HTR-8/SVneo (cell line): ENCODE data around the gene PCBP3.

Source experiments
- DNase-seq: peaks from one replicate; pipeline ENCODE4 v3.0.0; 2011; ENCODE audit warnings: low spot score, mixed read lengths; ENCODE audit not compliant: insufficient read length
- FAIRE-seq: peaks from 2 replicates; lab custom pipeline; 2011; peaks lifted over from hg19 to GRCh38; lab: Jason Lieb, UNC

Gene PCBP3

DNA sequence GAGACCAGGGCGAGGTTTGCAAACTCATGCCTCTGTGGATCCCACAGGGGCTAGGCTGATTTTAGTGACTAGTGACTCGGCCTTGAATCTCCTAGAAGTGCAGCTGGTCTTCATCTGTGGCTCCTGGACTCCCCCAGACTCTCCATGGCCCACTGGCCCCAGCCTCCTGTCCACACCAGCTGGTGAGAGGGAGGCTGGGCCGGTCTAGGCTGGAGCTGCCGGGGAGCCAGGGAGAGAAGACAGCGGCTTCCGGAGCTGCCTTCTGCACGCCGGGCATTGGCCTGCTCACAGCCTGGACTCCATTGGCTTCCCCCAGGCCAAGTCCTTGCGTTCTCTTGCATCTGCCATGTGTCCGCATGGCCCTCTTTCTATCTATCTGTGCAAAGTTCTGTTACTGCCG lies 285.9 kb downstream of the PCBP3 start:
- FAIRE-seq (no peak), DNase-seq (no peak)

DNA sequence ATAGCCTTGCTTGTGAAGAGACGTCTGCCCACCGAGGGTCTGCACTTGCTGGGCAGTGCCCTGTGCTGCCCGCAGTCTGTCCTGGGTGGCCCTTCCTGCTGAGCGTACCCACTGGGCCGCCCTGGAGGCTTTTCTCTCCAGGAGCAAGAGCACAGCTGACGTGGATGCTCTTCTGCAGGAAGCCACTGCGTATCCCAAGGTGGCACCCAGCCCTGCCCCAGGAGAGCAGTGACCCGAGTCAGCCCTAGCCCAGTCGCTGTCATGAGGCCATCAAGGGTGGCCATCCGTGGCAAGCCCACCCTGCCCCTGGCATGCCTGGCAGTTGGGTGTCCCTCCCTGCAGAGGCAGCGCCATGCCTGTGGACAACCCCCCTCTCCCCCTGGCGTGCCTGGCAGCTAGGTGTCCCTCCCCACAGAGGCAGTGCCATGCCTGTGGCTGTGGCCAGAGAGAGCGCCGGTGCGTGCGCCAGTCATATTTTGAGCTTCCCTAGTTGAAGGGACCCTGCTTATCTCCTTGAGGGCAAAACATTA lies 286.8 kb downstream of the PCBP3 start:
- DNase-seq (no peak), FAIRE-seq (no peak)

DNA sequence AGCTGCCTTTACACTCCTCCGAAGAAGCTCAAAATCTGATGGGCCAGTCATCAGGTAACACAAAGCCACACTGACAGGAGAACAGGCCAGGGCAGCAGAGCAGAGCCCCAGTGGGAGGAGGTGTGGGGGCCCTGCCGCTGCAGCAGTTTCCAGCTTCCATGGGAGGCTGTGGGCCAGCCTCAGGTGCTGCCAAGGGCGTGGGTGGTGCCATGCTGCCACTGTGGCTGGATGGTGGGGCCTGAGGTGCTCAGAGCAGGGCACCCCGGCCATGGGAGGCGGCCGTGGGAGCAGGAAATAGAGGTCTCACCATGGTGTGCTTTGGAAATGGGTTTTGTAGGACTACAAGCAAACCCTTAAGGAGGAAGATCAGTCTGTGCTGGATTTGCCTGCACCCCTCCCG lies 287.3 kb downstream of the PCBP3 start:
- no peak for DNase-seq

DNA sequence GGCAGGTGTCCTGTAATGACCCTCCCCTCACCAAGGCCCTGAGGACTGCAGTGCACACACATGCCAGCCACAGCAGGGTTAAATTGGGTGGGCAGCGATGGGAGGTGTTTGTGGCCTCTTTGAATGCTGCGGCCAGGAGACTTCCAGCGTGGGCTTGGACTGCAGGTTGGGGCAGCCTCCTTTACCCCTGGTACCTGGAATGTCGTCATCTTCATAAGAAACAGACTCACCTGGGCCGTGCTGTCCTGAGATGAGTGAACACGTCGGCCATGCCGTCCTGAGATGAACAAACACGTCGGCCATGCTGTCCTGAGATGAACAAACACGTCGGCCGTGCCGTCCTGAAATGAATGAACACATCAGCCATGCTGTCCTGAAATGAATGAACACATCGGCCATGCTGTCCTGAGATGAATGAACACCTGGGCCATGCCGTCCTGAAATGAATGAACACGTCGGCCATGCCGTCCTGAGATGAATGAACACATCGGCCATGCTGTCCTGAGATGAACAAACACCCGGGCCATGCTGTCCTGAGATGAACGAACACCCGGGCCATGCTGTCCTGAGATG lies 288.0 kb downstream of the PCBP3 start:
- FAIRE-seq (no peak), DNase-seq (no peak)

More for the DNA sequence above, 287.3 kb downstream of the PCBP3 start:
- no peak for FAIRE-seq

DNA sequence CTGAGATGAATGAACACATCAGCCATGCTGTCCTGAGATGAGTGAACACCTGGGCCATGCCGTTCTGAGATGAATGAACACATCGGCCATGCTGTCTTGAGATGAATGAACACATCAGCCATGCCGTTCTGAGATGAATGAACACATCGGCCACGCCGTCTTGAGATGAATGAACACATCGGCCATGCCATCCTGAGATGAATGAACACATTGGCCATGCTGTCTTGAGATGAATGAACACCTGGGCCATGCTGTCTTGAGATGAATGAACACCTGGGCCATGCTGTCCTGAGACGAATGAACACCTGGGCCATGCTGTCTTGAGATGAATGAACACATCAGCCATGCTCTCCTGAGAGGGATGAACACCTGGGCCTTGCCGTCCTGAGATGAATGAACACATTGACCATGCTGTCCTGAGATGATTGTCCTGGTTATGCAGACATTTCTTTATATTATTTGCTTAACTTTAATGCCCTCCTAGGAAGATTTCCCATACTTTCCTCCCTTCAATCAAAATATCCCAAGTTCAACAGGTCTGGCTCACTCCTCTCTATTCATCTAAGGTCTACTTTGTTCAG lies 289.5 kb downstream of the PCBP3 start:
- FAIRE-seq: no peak

DNA sequence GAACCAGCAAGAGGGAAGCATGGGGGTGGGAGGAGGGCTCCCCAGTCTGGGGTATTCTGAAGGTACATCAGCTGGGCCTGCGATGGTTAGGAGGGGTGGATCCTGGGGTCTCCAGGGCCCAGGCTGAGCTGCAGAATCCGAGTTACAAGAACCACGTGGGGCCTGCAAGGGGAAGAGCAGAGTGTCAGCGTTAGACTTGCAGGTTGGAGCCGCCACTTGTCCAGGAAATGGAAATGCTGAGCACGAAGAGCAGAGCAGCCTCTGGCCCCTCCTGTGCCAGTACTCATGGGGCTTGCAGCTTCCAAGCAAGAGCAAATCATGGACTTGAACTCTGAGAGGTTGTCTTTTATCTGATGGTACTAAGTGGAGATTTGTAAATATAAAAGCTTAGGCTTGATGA lies 290.6 kb downstream of the PCBP3 start:
- FAIRE-seq: no peak
- no peak for DNase-seq

More for the DNA sequence above, 289.5 kb downstream of the PCBP3 start:
- DNase-seq: no peak

DNA sequence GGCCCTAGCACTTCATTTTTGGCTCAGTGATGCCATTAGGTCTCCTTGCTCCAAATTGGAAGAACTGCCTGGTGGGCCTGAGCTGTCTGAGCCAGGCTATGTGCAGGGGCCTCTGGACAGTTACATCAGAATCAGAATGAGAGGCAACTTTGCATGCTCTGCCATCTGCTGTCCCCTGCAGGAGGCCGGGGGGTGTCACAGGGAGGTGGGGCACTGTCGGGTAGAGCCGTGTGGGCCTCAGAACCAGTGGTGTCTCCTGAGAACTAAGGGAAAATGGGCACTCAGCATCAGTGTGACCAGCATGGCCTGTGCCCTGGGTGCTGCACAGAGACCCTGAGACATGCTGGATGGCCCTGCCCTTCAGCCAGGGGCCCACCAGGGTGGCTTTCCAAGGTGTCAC lies 291.0 kb downstream of the PCBP3 start:
- DNase-seq (no peak), FAIRE-seq (no peak)

DNA sequence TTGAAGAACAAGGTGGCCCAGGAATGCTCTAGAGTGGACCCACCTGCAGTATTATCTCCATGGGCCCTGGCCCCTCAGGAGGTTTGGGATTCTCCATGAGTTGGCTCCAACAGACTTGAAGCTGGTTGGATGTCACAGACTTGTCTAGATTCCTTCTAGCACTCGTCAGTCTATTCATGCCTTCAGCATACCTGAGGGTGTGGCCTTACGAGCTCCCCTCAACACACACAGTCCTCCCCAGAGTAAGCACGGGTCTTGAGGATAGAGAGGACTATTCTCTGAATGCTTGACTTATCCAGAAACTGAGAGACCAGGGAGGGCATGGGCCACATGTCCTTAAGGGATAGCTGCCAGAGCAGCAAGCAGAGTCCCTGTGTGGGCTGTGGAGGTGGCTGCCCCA lies 292.1 kb downstream of the PCBP3 start:
- DNase-seq (no peak), FAIRE-seq (peak; percentile 26)

DNA sequence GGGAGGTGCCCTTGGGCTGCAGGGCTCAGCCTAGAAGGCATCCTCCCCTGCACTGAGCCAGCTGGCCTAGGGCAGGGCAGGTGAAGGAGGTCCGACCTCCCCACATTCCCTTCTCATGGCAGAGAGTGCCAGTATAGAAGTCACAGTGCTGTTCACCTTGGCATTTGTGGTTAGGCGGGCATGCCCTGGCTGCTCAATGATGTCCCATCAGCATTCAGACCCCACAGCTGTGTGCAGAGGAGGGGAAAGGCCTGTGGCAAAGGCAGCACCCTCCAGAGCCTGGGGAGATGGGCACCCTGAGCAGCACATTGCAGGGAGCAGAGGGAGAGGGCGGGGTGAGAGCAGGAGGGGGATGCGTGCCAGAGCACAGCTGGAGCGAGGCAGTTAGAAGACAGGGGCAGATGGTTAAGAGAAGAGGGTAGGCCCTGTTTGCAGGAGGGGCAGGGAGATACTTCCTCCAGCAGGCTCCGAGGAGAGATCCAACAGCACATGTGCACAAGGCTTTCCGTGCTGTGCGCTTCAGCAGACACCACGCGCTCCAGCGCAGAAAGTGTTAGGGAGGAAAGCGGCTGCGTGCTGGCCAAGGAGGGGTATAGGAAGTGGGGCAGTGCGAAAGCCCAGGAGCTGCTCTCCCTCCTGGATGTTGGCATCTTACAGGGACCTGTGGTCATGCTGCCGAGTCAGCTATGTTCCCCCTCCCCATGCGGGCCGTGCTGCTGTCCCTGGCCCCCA lies 294.4 kb downstream of the PCBP3 start:
- FAIRE-seq (no peak), DNase-seq (no peak)

DNA sequence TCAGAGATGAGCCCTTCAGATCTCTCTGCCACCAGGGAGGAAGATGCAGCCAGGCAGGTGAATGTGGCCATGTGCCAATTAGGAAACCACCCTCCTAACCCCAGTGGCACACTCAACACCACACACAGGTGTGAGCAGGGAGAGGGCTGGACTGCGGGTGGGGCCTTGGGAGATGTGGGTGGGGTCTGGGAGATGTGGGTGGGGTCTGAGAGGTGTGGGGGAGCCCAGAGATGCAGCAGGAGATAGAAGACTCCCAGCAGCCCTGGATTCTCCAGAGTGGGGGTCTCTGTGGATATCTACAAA lies 294.9 kb downstream of the PCBP3 start:
- no peak for DNase-seq
- FAIRE-seq: no peak

DNA sequence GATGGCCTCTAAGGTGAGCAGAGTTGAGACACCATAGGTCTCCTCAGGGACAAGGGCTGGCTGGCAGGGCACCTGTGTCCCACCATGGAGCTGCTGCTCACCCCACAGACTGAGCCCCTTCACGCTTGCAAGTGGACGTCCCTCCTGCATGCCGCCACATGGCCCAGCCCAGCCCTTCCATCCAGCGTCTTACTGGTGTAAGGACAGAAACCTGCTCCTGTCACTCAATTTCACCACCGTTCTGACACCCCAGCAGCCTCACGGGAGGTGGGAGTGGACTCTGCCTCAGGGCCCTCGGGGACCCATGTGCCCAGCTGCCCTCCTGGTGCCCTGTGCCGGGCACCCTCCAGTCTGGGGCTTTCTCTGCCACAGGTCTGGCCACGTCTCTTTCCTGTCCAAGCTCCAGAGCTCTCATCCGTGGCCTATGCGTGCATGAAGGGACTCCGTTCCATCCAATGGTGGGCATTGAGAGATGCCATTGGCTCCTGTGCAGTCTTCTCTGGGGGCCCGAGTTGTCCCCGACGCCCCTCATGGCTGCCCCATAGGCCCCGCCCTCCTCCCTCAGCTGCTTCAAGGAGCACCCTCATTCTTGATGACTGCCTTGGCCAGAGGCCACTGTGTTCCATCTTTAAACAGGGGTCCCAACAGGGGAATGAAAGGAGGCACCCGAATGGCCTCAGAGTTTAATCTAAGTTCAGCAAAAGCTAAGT lies 295.4 kb downstream of the PCBP3 start:
- DNase-seq (no peak), FAIRE-seq (no peak)

DNA sequence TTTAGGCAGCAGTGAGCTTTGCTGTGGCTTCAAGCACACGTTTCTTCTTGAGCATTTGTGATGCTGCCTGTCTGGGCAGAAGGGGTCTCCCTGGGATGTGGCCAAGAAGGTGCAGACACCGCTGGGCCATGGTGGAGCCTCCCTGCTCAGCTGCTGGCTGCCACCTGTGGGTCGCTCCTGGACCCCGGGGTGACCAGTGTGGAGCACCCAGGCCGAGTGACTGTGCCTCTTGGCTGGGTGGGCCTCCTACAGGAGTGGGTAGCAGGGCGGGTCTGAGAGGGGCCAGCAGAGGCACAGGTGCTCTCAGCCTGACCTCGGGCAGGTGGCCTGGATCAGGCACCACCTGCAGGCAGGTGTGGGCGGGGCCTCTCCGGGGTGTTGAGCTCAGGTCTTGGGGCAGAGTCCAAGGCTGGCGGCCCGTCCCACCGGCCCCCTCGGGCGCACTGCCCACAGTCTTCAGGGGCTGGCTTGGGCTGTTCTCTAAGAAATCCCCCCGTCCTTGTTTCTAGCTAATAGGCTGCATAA lies 296.1 kb downstream of the PCBP3 start:
- FAIRE-seq (no peak), DNase-seq (no peak)

DNA sequence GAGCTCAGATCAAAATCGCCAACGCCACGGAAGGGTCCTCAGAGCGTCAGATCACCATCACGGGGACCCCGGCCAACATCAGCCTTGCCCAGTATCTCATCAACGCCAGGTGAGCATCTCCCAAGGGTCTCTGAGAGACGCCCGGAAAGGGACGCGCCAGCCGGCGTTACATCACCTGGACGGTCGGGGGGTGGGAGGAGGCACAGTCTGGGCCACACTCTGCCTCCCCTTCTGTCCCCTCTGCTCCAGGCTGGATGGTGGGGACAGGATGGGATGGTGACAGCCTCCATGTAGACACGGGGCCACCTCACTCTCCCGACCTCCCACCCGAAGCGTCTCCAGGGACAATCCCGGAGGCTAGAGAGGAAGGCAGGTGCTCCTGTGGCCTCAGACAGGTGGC lies 296.6 kb downstream of the PCBP3 start:
- DNase-seq (no peak), FAIRE-seq (no peak)

DNA sequence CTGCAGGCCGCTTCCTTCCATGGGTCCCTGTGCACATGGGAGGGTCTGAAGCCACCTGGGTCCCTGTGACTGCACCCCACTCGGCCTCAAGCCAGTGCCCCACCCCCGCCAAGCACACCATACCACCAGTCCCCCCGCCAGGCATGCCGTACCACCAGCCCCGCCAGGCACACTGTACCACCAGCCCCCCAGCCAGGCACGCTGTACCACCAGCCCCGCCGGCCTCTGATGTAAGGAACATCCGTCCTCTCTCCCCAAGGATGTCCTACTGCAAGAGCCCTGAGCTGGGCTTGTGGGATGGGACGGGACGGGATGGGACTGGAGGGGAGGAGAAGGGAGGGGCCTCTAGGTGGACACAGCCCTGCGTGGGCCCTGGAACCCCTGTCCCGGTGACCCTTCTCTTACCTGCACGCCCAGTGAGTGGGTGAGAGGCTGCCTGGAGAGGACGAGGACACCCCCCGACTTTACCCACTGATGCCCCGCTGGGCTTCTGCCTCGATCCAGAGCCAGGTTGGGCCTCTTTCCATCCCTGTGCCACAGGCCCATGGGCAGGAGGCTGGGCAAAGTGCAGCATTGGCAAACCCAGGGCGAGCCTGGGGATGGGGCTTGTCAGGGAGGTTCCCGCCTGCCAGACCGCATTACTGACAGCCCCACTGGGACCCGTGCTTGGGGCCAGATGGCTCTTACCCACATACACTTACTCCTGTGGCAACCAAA lies 297.3 kb downstream of the PCBP3 start:
- no peak for FAIRE-seq
- no peak for DNase-seq

DNA sequence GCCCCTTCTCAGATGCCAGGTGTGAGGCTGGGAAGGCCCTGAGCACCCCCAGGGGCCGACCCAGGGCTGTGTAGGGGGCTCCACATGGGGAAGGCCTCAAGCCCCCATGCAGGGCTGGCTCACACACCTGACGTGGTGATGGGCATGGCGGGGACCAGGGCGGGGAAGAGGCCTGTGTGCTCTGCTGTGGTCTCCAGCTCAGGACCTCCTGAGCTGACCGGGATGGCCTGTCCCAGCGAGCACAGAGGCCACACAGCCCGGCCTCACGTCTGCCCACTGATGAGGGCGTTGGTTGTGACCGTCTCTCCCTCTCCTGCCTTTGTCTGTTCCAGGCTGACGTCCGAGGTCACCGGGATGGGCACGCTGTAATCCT lies 297.8 kb downstream of the PCBP3 start:
- FAIRE-seq (no peak), DNase-seq (no peak)

DNA sequence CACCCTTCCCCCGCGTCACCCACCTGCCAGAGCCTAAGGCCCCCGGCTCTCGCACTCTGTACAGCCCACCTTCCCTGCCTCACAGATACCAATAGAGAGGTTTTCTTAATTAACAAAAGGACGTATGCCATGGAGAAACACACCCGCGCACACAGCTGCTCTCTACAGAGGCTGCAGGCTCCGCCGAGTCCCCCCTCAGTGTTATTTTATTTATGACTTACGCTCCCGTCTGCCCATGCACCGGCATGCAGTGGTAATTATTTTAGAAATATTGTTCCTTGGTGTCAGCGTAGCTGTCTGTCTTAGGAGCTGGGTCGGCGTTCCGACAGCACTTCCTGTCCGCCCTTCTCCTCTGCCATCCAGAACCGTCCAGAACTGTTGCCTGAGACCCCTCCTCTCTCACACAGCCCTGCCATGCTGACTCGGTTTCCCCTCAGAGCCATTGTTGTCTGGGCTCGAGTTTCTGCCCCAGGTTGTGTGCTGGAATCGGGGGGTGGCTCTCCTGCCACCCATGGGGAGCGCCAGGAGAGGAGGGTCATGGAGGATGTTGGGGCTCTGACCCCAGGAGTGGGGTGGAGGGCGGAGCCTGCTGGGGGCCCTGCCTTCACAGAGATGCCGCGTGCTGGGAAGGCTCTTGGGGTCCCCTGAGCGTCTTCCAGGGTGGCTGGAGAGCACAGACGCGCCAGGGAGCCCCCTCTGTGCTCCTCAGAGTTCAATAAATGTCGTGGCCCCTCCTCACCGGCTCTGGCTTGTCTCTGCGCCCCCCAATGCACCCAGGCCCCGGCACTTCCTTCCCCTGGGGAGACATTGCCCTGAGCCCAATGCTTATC lies 298.4 kb downstream of the PCBP3 start:
- no peak for FAIRE-seq
- DNase-seq: no peak

DNA sequence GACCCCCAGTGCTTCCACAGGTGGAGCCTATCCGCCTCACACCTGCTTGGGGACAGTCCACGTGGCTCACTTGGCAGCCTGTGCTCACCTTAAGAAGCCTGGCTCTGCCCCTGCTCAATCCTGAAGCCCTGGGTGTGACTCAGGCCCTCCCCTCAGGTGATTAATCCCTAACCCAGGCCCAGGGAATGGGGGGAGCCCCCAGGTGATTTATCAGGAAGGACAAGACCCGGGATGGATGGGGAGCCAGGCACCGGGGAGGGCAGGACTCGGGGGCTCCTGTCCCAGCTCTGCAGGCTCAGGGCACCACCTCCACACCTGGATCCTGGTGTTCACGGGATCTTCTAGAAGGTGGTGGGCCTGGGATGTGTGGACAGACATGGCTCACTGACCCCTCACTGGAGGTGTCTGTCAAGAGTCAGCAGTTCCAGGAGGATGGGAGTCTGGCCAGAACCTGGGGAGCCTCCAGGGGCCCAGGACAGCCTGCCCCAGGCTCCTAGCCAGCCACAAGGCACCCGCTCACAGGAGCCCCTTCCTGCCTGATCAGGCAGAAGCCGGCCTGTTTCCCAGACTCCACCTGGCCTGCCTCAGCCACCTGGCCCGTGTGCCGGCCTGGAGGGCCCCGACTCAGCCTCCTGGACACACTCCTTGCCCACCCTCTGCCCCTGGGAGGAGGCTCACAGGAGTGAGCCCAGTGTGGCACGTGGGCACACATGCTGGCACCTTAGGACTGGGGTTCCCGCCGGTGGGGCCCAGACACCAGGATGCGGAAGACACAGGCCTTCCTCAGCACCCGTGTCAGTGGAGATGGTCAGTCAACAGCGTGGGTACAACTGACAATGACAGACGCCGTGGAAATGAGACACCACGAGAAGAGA lies 299.5 kb downstream of the PCBP3 start:
- DNase-seq (no peak), FAIRE-seq (no peak)
